Lower lobe of right lung (tissue), 2 donors: ENCODE results near the gene AGL. TPM values are rescaled to one million over a fixed set of nuclear protein-coding genes. Genes with fewer than 3 reads are reported as not detected.
"Not testable (repeated sequence)": the region's sequence is repeated elsewhere in the genome, so short reads cannot be mapped to it uniquely, and the experiment has no call there.

Experiments
- ATAC-seq, 2 donors: fragments of 200-7000 bp; cut with Tn5 transposase; one replicate each; pipeline ENCODE4 v1.9.1; 2020 to 2022; ENCODE audit warnings: mild to moderate bottlenecking in 2 of 2, moderate library complexity in 2 of 2
- DNase-seq: peaks from one replicate; pipeline ENCODE4 v3.0.0-alpha.2; 2020
- H3K27ac ChIP-seq: fragments of 200-600 bp; one replicate; pipeline ENCODE4 v1.8.0; 2022
- H3K27me3 ChIP-seq: fragments of 200-600 bp; one replicate; pipeline ENCODE4 v1.8.0; 2022; ENCODE audit warnings: low read depth
- H3K36me3 ChIP-seq: fragments of 200-600 bp; one replicate; pipeline ENCODE4 v1.8.0; 2022; ENCODE audit warnings: mild to moderate bottlenecking
- H3K4me1 ChIP-seq: fragments of 200-600 bp; one replicate; pipeline ENCODE4 v1.8.0; 2022
- H3K4me3 ChIP-seq: fragments of 200-600 bp; one replicate; pipeline ENCODE4 v1.8.0; 2022; ENCODE audit warnings: mild to moderate bottlenecking
- H3K9me3 ChIP-seq: fragments of 200-600 bp; one replicate; pipeline ENCODE4 v1.8.0; 2022
- intact Hi-C: fragments of 100-400 bp; cut with DNase I; formaldehyde crosslinking; loops from one replicate; pipeline ENCODE4 v1.11.0; 2022
- total RNA-seq: library from RNA; stranded (reverse); fragmentation: NEBNext Ultra II Directional; extraction: Animal tissue kit (Norgen Biotek cat#: 25700); gene quantifications from one replicate; pipeline ENCODE4 v1.2.1, GENCODE V29; 2021
- TF ChIP-seq, protein P1 (sequence below): fragments of 200-600 bp; IDR thresholded peaks from one replicate; pipeline ENCODE4 v1.8.0; 2022; ENCODE audit warnings: antibody characterized with exemption, mild to moderate bottlenecking
- donor health status: DM: no; HTN: yes; CAD: no; lungs with severe emphysema.

The AGL gene
- total RNA-seq, 1 donor from 2014 or later, result 14.6 TPM

GRCh38 chr1:99887890-99888289 is 37.7 kb downstream of the AGL start:
- DNase-seq, result no peak
- H3K36me3 ChIP-seq, result peaks cover 68% of the 10 kb centered on the region
- no peaks in the 10 kb centered on the region for H3K4me1 ChIP-seq
- no peak overlapping the region for H3K4me3 ChIP-seq
- H3K9me3 ChIP-seq, result no peaks in the 10 kb centered on the region
- no peak overlapping the region for H3K27ac ChIP-seq
- intact Hi-C loops, result no loop called here
- ATAC-seq, result no peak
- TF ChIP-seq, protein P1, sequence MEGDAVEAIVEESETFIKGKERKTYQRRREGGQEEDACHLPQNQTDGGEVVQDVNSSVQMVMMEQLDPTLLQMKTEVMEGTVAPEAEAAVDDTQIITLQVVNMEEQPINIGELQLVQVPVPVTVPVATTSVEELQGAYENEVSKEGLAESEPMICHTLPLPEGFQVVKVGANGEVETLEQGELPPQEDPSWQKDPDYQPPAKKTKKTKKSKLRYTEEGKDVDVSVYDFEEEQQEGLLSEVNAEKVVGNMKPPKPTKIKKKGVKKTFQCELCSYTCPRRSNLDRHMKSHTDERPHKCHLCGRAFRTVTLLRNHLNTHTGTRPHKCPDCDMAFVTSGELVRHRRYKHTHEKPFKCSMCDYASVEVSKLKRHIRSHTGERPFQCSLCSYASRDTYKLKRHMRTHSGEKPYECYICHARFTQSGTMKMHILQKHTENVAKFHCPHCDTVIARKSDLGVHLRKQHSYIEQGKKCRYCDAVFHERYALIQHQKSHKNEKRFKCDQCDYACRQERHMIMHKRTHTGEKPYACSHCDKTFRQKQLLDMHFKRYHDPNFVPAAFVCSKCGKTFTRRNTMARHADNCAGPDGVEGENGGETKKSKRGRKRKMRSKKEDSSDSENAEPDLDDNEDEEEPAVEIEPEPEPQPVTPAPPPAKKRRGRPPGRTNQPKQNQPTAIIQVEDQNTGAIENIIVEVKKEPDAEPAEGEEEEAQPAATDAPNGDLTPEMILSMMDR, result no peak
- H3K27me3 ChIP-seq, result no peaks in the 10 kb centered on the region

DNA sequence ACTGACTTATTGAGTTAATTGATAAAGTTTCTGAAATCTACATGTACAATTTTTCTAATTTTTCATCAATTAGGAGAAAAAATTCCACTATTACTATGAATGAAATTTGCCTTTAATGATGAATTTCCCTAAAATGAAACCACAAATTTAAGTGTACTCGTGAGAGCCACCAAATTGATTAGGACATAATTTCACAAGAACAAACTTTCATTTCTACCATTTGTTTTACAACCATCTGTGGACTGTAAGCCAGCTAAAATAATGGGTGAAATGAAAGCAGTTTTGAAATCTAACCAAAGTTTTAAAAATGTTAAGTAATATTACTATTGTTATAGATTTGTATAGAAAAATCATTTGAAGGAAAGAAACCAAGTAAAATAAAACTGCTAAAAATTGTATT is 41.8 kb downstream of the AGL start:
- TF ChIP-seq, protein P1, result no peak
- Histone ChIP-seq H3K27ac (no peak overlapping the region), H3K27me3 (no peaks in the 10 kb centered on the region), H3K4me1 (no peaks in the 10 kb centered on the region), H3K36me3 (peaks cover 57% of the 10 kb centered on the region), H3K9me3 (no peaks in the 10 kb centered on the region), H3K4me3 (no peak overlapping the region)
- intact Hi-C loops, result no loop called here
- ATAC-seq, result no peak
- DNase-seq, result no peak

GRCh38 chr1:99903278-99903677 is 53.1 kb downstream of the AGL start:
- ATAC-seq, DNase-seq: not testable (repeated sequence)
- peaks cover 30% of the 10 kb centered on the region for H3K36me3 ChIP-seq

DNA sequence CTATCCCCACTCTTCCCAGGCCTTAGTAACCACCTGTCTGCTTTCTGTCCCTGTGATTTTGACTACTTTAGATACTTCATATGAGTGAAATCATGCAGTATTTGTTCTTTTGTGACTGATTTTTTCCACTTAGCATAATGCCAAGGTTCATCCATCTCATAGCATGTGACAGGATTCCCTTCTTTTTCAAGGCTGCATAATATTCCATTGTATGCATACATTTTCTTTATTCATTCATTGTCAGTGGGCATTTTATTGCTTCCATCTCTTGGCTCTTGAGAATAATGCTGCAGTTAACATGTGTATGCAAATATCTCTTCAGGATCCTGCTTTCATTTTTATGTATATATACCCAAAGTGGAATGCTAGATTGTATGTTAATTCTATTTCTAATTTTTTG is 56.4 kb downstream of the AGL start:
- TF ChIP-seq, protein P1, result no peak
- ATAC-seq (no peak), DNase-seq (no peak)
- H3K4me3 ChIP-seq, result no peak overlapping the region
- H3K9me3 ChIP-seq, result no peaks in the 10 kb centered on the region
- H3K27ac ChIP-seq, result no peak overlapping the region
- peaks cover 29% of the 10 kb centered on the region for H3K36me3 ChIP-seq
- H3K4me1 ChIP-seq, result no peaks in the 10 kb centered on the region
- intact Hi-C loops, result no loop called here
- H3K27me3 ChIP-seq, result no peaks in the 10 kb centered on the region

More at GRCh38 chr1:99903278-99903677, 53.1 kb downstream of the AGL start:
- H3K27ac ChIP-seq, H3K4me1 ChIP-seq, intact Hi-C loops, H3K27me3 ChIP-seq, H3K4me3 ChIP-seq, H3K9me3 ChIP-seq: not testable (repeated sequence)

- Histone ChIP-seq H3K4me1 (no peaks in the 10 kb centered on the region), H3K27ac (no peak overlapping the region), H3K36me3 (peaks cover 35% of the 10 kb centered on the region), H3K27me3 (no peaks in the 10 kb centered on the region), H3K4me3 (no peak overlapping the region), H3K9me3 (no peaks in the 10 kb centered on the region)
- TF ChIP-seq, protein P1, result no peak
- intact Hi-C loops, result no loop called here
- ATAC-seq (no peak), DNase-seq (no peak)
Observed at GRCh38 chr1:99917214-99917613, 67.1 kb downstream of the AGL start.

GRCh38 chr1:99919220-99919619 is 69.1 kb downstream of the AGL start:
- Histone ChIP-seq H3K4me3 (no peak overlapping the region), H3K9me3 (no peaks in the 10 kb centered on the region), H3K27ac (no peak overlapping the region), H3K27me3 (no peaks in the 10 kb centered on the region), H3K36me3 (peaks cover 15% of the 10 kb centered on the region), H3K4me1 (no peaks in the 10 kb centered on the region)
- TF ChIP-seq, protein P1, result no peak
- no peak for DNase-seq
- peak; percentile 40 to 63 for ATAC-seq
- intact Hi-C loops, result no loop called here
